NCI-H146 (cell line): ENCODE measurements around the gene NDUFA5.
"Not testable (repeated sequence)": the region's sequence is repeated elsewhere in the genome, so short reads cannot be mapped to it uniquely, and the experiment has no call there.

ENCODE experiments used
- DNase-seq: peaks from one replicate; lab custom pipeline; 2025; lab: John Stamatoyannopoulos, UW

The NDUFA5 gene

DNA sequence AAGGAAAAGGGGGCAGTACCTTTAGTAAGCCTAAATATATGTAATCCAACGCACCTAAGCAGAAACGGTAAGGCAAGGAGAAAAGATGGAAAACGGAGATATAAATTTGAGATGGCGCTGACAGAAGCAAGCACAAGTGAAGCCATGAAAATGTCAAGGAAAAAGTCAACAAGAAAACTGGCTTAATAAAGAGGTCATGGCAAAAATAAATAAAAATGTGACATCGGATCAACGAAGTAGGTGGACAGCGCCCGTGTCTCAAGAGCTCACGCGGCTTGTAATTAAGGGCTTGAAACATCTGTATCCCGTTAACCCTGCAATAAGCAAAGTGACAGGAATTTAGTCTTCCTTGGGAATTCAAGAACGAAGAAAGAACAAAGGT is 611 bp downstream of the NDUFA5 start:
- no peak for DNase-seq

GRCh38 chr7:123555484-123555883 is 2.1 kb downstream of the NDUFA5 start:
- no peak for DNase-seq

GRCh38 chr7:123553159-123553558 is 4.5 kb downstream of the NDUFA5 start:
- no peak for DNase-seq

GRCh38 chr7:123552641-123553040 is 5.0 kb downstream of the NDUFA5 start:
- DNase-seq = no peak

DNA sequence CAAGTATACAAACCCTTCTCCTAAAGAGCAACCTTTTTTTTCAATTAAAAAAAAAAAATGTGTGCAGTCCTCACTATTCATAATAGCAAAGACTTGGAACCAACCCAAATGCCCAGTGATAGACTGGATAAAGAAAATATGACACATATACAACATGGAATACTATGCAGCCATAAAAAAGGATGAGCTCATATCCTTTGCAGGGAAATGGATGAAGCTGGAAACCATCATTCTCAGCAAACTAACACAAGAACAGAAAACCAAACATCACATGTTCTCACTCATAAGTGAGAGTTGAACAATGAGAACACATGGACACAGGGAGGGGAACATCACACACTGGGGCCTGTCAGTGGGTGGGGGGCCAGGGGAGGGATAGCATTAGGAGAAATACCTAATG is 5.5 kb downstream of the NDUFA5 start:
- DNase-seq = not testable (repeated sequence)

- DNase-seq = no peak
These were observed 9.2 kb downstream of the NDUFA5 start for GRCh38 chr7:123548406-123548805.

DNA sequence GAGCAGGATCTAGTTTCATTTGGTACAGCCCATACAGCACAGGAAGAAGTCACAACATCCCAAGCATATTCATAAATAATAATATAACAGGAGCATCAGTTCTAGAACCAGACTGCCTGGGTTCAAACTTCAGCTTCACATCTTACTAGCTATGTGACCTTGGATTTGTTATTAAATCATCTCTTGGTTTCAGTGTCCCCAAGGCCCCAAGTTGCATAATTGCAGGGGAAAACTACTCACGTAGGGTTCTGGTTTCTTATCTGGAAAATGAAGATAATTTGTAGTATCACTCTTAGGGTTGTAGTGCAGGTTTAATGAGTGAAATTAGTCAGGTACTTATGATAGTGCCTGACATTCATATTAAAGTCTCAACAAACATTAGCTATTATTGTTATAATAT is 17.7 kb downstream of the NDUFA5 start:
- DNase-seq = no peak

GRCh38 chr7:123538897-123539296 is 18.7 kb downstream of the NDUFA5 start:
- no peak for DNase-seq

DNA sequence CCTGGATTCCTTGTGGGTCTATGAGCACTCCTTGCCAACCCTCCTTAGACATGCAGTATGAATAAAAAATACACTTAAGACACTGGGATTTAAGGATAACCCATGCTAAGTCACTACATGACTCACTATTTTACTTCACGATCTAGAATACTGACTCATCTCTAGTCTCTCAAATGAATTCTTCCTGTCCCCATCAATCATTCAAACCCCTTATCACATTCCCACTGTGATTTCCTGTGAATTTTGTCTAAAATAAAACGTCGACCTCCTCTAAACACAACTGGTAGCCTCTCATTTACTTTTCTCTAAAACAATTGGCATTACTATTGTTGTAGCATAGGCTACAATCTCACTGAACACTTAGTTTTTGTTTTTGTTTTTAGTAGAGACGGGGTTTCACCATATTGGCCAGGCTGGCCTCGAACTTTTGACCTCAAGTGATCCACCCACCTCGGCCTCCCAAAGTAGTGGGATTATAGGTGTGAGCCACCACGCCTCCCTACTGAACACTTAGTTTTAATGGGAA is 19.4 kb downstream of the NDUFA5 start:
- no peak for DNase-seq

GRCh38 chr7:123537026-123537642 is 20.5 kb downstream of the NDUFA5 start:
- peak; percentile 33 for DNase-seq

DNA sequence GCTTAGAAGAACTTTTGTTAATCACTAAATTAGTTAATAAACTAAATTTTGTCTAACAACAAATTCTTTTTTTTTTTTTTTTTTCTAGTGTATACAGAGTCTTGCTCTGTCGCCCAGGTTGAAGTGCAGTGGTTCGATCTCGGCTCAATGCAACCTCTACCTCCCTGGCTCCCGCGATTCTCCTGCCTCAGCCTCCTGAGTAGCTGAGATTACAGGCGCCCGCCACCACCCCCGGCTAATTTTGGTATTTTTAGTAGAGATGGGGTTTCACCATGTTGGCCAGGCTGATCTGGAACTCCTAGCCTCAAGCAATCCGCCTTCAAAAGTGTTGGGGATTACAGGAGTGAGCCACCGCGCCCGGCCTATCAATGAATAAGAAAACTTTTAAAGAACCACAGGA is 22.1 kb downstream of the NDUFA5 start:
- no peak for DNase-seq

- peak; percentile 100 for DNase-seq
These were observed 23.0 kb downstream of the NDUFA5 start, which contains the start of gene IQUB for GRCh38 chr7:123534383-123535260. Gene IQUB, minus strand, starts transcription at chr7:123534595. Its CDS starts 22,255 bp downstream, at chr7:123512340.

DNA sequence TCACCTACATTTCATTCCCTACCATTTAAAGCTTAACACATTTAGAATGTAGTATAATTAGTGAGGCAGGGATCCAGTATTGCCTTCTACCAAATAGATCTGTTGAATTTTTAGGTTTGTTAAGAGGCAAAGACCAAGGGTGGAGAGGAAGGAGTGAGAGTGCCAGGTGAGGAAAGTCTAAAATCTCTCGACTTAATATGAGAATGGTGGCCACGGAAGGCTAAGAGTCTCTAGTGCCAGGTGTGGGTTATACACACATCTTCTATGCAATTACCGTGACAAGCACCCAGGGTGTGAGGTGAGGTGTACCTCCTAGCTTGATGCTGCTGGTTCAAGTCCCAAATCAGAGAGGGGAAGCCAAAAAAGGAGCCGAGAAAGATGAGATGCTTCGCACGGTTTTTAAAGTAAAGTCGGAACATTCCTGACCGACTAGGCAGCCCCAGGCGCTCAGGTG is 23.7 kb downstream of the NDUFA5 start:
- DNase-seq = no peak

GRCh38 chr7:123533553-123533917 is 24.1 kb downstream of the NDUFA5 start:
- DNase-seq = no peak

GRCh38 chr7:123532788-123533552 is 24.6 kb downstream of the NDUFA5 start:
- DNase-seq = peak; percentile 4

DNA sequence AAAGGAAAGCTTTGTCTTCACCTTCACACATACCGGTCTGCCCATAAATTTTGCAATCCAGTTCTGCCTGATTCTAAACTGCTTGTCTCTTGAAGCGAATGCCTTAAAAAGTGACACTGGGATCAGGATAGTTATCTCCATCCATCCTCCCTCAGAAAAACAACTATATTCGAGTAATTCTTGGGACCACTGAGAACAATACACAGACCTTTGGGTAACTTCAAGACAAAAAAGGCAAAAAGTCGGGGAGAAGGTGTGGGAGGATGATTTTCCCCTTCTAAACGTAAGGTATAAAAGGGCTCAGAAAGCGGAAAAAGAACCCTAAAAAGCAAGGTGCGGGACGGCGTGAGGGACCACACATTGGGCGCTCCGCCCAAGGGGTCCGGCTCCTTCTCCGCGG is 25.3 kb downstream of the NDUFA5 start:
- not testable (repeated sequence) for DNase-seq

DNA sequence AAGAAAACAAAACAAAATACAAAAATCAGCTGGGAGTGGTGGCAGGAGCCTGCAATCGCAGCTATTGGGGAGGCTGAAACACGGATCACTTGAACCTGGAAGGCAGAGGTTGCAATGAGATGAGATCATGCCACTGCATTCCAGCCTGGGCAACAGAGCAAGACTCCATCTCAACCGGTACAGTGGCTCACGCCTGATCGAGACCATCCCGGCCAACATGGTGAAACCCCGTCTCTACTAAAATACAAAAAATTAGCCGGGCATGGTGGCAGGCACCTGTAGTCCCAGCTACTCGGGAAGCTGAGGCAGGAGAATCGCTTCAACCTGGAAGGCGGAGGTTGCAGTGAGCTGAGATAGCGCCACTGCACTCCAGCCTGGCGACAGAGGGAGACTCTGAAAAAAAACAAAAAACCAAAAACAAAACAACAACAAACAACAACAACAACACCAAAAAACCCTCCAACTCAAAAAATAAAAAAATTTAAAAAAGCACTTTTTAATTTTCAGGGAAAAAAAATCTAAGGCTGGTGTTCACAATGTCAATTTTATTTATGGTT is 27.5 kb downstream of the NDUFA5 start:
- not testable (repeated sequence) for DNase-seq

GRCh38 chr7:123528265-123528664 is 29.4 kb downstream of the NDUFA5 start:
- DNase-seq = no peak

- not testable (repeated sequence) for DNase-seq
These were observed 29.8 kb downstream of the NDUFA5 start for GRCh38 chr7:123527712-123528225.

DNA sequence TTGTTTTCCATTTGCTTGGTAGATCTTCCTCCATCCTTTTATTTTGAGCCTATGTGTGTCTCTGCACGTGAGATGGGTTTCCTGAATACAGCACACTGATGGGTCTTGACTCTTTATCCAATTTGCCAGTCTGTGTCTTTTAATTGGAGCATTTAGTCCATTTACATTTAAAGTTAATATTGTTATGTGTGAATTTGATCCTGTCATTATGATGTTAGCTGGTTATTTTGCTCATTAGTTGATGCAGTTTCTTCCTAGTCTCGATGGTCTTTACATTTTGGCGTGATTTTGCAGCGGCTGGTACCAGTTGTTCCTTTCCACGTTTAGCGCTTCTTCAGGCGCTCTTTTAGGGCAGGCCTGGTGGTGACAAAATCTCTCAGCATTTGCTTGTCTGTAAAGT is 31.1 kb downstream of the NDUFA5 start:
- not testable (repeated sequence) for DNase-seq

DNA sequence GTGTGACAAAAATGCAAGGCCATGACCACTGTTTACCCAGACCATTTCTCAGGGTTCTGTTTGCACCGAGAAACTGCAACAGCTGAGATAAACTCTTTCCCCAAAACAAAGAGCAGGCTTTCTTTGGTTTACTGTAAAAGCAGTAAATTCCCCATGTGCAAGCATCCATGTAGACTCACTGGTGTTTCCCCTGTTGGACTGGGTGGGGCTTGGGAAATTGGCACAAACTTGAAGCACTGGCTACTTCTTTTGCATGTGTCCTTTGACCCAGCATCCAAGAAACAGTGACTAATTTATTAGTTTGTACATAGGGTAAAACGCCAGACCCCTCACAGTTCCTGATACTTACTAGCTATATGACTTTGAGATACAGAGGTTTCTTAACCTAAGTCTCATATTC is 35.6 kb downstream of the NDUFA5 start:
- no peak for DNase-seq

DNA sequence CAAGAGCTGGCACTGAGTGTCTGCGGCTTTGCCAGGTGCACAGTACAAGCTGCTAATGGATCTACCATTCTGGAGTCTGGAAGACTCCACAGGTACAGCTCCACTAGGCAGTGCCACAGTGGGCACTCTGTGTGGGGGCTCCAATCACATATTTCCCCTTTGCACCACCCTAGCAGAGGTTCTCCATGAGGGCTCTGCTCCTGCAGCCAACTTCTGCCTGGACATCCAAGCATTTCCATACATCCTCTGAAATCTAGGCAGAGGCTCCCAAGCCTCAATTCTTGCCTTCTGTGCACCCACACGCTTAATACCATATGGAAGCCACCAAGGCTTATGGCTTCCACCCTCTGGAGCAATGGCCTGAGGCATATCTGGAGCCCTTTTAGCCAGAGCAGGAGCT is 52.4 kb downstream of the NDUFA5 start:
- DNase-seq = no peak
